ENCODE data around the gene PKP3.

Gene PKP3

DNA sequence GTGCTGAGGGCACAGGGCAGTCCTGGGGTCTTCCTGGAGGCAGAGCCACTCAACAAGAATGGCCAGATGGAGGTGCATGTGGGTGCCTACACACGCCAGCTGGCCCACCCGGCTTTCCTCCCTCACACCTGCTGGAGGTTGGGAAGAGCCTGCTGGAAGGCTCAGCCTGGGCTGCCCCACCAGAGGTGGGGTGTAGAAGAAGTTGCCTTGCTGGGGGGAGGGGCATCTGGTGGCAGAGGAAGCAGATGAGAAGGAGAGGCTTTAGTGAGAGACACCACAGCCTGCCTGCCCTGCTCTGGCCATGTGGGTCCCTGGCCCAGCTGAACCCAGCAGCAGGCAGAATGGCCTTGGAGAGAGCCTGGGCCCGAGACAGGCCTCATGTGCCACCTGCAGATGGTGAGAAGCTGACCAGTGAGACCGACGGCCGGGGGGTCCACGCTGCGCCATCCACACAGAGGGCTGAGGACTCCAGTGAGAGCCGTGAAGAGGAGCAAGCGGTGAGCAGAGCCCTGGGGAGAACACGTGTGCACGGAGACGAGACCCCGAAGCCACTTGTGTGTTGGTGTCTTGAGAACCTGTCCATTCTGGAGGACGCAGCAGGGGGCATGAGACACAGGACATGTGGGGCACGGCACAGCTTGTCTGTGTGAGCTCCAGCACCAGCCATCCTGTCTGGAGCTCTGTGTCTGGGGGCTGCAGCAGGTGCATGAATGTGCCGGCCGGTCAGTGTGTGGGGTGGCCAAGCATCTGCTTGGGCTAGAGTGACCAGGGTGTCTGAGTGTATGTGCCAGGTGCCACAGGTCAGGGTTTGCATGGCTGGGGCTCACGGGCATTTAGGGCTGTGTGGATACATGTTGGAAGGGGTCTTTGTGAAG, 22.1 kb upstream of the PKP3 start:
- in situ Hi-C loops (cut with HindIII; ENCODE audit: low sequenced_read_pairs): no loop called here
- no peak for DNase-seq (ENCODE audit: low read depth, low spot score)
- TF ChIP-seq, protein P1, sequence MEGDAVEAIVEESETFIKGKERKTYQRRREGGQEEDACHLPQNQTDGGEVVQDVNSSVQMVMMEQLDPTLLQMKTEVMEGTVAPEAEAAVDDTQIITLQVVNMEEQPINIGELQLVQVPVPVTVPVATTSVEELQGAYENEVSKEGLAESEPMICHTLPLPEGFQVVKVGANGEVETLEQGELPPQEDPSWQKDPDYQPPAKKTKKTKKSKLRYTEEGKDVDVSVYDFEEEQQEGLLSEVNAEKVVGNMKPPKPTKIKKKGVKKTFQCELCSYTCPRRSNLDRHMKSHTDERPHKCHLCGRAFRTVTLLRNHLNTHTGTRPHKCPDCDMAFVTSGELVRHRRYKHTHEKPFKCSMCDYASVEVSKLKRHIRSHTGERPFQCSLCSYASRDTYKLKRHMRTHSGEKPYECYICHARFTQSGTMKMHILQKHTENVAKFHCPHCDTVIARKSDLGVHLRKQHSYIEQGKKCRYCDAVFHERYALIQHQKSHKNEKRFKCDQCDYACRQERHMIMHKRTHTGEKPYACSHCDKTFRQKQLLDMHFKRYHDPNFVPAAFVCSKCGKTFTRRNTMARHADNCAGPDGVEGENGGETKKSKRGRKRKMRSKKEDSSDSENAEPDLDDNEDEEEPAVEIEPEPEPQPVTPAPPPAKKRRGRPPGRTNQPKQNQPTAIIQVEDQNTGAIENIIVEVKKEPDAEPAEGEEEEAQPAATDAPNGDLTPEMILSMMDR (IDR thresholded peaks at IDR 0.05; ENCODE audit: low read depth, low read length): no peak
- H3K4me3 ChIP-seq (ENCODE audit: low read depth, low read length): no peak overlapping the region

DNA sequence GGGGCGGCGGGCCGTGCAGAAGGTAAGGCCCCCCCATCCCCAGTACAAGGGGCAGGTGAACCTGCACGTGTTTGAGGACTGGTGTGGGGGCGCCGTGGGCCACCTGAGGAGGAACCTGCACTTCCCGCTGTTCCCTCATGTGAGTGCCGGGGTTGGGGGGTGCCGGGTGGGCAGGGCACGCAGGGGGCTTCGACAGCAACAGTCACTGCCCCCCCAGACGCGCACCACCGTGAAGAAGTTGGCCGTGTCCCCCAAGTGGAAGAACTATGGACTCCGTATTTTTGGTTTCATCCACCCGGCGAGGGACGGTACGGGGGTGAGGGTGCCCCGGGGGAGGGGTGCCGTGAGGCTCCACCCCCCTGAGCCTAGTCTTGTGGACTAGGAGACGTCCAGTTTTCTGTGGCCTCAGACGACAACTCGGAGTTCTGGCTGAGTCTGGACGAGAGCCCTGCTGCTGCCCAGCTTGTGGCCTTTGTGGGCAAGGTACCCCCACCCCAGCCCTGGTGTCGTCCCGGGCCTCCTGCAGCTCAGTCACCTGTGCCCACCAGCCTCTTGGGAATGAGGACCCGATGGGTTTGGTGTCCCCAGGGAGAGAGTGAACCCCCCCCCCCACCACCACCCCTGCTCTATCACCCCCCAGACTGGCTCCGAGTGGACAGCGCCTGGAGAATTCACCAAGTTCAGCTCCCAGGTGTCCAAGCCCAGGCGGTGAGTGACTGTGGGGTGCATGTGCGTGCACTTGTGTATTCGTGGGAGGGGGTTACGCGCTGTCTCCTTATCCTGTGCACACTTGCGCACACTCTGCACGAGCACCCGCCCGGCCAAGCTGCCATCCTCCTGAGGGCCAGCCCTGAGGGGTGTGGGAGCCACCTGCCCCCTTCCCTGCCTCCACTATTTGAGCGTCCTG, 20.9 kb upstream of the PKP3 start:
- TF ChIP-seq, protein P1 (IDR thresholded peaks at IDR 0.05; ENCODE audit: low read depth, low read length): no peak
- in situ Hi-C loops (cut with HindIII; ENCODE audit: low sequenced_read_pairs): no loop called here
- no peak for DNase-seq (ENCODE audit: low read depth, low spot score)
- no peak overlapping the region for H3K4me3 ChIP-seq (ENCODE audit: low read depth, low read length)

DNA sequence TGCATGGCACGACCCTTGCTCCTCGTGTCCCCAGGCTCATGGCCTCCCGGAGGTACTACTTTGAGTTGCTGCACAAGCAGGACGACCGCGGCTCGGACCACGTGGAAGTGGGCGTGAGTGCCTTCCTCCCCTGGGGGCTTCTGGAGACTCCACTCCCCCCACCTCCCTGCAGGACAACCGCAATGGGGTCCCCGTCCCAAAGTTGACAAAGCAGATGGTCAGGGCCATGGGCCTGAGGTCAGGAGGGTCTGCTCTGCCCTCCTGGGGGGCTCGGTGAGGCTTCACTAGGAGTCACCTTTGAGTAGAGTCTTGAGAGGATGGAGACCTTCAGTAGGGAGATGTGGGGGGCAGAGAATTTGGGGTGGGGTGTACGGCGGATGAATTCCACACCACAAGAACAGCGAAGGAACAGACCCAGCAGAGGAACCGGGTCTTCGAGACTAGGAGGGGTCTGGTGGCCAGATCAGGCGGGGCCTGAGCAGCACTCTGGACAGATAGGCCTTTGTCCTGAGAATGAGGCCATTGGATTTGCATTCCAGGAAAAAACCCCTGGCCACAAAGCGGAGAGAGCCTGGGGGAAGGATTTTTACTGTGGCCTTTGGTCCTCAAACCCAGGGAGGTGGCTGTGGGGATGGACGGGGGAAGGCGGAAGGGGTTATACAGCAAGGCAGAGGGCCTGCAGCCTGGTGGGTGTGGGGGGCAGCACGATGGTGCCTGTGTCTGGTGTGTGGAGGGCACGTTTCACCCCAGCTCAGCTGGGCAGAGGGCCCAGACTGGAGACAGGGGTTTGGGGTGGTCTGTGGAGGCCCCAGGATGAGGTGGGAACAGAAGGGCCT, 20.1 kb upstream of the PKP3 start:
- H3K4me3 ChIP-seq (ENCODE audit: low read depth, low read length): no peak overlapping the region
- in situ Hi-C loops (cut with HindIII; ENCODE audit: low sequenced_read_pairs): no loop called here
- TF ChIP-seq, protein P1 (IDR thresholded peaks at IDR 0.05; ENCODE audit: low read depth, low read length): no peak
- no peak for DNase-seq (ENCODE audit: low read depth, low spot score)

DNA sequence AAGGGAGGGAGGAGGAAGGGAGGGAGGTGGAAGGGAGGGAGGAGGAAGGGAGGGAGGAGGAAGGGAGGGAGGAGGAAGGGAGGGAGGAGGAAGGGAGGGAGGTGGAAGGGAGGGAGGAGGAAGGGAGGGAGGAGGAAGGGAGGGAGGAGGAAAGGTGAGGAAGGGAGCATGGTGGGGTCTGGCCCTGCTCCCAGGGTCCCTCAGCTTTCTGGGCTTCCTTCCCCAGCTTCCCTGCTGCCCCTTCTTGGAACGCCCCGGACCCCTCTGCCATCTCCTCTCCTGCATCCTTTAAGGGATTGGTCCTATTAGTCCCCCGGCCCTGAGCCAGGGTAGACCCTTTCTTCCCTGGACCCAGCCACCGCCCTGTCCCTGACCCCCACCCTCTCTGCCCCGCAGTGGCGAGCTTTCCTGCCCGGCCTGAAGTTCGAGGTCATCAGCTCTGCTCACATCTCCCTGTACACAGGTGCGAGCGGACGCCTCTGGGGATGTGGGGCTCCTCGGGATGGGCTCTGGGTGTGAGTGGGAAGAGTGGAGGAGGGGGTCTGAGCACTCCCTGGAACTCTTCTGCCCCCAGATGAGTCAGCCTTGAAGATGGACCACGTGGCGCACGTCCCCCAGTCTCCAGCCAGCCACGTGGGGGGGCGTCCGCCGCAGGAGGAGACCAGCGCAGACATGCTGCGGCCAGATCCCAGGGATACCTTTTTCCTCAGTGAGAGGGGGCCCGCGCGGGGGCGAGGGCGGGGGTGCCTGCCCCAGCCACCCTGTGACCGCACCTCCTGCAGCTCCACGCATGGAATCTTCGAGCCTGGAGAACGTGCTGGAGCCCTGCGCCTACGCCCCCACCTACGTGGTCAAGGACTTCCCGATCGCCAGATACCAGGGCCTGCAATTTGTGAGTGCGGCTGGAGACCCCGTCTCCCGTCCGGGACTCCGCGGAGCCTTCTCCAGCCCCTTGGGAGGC, 18.7 kb upstream of the PKP3 start:
- in situ Hi-C loops (cut with HindIII; ENCODE audit: low sequenced_read_pairs): no loop called here
- no peak overlapping the region for H3K4me3 ChIP-seq (ENCODE audit: low read depth, low read length)
- DNase-seq (ENCODE audit: low read depth, low spot score): no peak
- TF ChIP-seq, protein P1 (IDR thresholded peaks at IDR 0.05; ENCODE audit: low read depth, low read length): no peak

DNA sequence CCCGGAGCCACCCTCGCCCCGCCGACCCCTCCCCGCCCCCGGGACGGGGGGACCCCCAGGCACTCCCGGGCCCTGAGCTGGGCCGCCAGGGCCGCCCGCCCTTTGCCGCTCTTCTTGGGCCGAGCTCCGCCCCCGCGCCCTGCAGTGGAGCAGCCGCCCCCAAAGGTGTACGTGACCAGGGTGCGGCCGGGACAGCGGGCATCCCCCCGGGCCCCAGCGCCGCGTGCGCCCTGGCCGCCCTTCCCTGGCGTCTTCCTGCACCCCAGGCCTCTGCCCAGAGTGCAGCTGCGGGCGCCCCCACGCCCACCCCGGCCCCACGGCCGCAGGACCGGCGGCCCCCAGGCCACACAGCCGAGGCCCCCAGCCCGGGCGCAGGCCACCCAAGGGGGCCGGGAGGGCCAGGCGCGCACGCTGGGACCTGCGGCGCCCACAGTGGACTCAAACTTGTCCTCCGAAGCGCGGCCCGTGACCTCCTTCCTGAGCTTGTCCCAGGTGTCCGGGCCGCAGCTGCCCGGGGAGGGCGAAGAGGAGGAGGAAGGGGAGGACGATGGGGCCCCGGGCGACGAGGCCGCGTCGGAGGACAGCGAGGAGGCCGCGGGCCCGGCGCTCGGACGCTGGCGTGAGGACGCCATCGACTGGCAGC, 17.4 kb upstream of the PKP3 start:
- no peak overlapping the region for H3K4me3 ChIP-seq (ENCODE audit: low read depth, low read length)

More for the DNA sequence above, 17.4 kb upstream of the PKP3 start:
- in situ Hi-C loops (cut with HindIII; ENCODE audit: low sequenced_read_pairs): no loop called here
- TF ChIP-seq, protein P1 (IDR thresholded peaks at IDR 0.05; ENCODE audit: low read depth, low read length): no peak
- no peak for DNase-seq (ENCODE audit: low read depth, low spot score)

Data from astrocyte of the spinal cord (primary cell).